NK-92 (cell line): ENCODE data around the gene MAGEC1.
"Not testable (repeated sequence)": the region's sequence is repeated elsewhere in the genome, so short reads cannot be mapped to it uniquely, and the experiment has no call there.

ENCODE experiments used
- DNase-seq: peaks from one replicate; lab custom pipeline; 2025; ENCODE audit not compliant: unreplicated experiment; lab: John Stamatoyannopoulos, UW

MAGEC1 gene

DNA sequence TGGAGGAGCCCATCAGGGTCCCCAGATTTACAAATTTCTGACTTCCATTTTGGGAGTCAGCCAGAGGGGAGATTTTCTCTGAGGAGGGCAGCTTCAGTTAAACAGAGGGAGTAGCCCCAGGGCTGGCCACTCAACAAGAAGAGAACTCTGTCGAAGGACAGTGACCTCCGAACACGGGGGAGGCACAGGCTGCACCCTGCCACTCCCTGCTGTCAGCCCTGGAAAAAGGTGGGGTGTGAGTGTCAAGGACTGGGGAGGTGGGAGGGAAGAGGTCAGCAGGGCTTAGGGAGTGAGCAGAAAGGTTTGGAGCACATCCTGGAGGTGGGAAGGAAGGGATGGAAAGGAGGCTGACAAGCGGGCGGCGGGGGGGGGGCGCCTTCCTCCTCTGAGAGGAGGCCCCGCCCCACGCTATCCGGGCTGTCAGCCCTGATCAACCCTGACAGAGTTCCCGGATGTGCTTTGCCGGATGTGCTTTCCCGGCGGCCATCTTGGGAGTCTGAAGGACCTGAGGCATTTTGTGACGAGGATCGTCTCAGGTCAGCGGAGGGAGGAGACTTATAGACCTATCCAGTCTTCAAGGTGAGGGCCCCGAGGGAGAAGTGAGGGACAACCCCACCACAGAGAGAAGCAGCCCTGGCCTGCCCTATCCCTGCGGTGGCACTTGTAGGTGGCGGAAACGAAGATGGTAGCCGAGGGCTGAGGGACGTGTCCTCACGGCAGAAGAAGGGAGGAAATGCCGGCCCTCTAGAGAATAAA lies at the start of gene MAGEC1:
TSS of gene MAGEC1 (plus strand) at position 495 of the 756 bp plus-strand sequence. CDS start 1,179 bp downstream, outside the sequence.
- no peak for DNase-seq

DNA sequence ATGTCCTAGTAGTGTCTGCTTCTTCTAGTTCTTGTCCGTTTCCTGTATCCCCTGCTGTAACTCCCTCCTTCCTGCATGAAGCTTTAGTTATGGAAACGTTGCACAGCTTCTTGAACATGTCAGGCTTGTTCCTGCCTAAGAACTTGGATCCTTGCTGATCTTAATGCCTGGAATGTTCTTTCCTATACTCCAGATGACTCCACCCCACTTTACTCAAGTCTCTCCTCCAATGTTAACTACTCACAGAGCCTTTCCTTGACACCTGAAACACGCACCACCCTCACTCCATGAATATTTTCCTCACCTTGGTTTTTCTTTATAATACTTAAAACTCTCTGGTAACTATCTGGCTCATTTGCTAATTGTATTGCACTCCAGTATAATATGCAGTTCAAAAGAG lies 46.2 kb upstream of the MAGEC1 start:
- DNase-seq: no peak

DNA sequence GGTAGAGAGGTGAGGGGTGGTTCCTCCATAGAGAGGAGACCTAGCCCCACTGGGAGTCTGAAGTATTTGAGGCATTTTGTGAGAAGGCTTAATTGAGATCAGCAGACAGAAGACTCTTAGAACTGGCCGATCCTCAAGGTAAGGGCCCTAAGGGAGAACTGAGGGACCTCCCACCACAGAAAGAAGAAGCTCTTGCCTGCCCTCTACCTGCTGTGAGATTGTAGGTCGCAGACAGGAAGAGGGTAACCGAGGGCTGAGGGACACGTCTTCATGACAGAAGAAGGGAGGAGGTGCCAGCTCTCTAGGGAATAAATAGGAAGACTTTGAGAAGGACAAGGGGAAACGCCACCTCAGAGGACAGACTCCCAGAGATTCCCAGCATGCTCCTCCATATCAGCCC lies 24.1 kb upstream of the MAGEC1 start:
- no peak for DNase-seq

- DNase-seq: not testable (repeated sequence)
Observed at GRCh38 chrX:141888811-141889210, 14.9 kb upstream of the MAGEC1 start.

DNA sequence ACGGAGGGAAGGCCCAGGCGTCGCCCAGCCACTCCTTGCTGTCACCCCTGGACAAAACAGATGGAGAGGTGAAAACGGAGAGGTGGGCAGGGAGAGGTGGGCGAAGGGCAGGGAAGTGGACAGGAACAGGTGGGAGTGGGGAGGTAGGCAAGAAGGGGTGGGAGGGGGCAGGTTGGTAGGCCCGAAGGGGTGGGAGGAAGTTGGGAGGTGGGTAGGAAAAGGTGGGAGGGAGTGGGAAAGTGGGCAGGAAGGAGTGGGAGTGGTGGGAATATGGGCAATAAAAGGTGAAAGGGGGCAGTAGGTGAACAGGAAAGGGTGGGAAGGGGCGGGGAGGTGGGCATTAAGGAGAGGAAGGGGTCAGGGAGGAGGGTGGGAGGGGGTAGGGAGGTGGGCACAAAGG lies 9.0 kb upstream of the MAGEC1 start:
- DNase-seq: no peak

GRCh38 chrX:141897690-141898089 lies 6.0 kb upstream of the MAGEC1 start:
- DNase-seq: no peak

DNA sequence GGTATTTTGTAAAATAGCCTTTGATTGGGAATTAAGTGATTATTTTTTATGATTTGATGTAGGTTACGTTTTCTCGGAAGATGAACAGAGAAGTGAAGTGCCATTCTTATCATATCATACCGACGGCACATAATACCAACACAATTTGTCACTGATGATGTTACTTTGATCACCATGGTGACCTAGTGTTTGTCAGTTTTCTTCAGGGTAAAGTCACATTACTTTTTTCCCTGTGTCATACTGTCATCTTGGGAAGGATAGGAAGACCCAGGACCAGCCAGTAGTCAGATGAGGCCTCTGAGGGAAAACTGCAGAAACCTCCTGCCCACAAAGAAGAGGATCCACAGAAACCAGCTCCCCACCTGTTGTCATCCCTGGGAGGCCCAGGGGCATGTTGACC lies 1.3 kb upstream of the MAGEC1 start:
- DNase-seq: no peak

GRCh38 chrX:141904262-141904661 lies 568 bp downstream of the MAGEC1 start:
- no peak for DNase-seq

DNA sequence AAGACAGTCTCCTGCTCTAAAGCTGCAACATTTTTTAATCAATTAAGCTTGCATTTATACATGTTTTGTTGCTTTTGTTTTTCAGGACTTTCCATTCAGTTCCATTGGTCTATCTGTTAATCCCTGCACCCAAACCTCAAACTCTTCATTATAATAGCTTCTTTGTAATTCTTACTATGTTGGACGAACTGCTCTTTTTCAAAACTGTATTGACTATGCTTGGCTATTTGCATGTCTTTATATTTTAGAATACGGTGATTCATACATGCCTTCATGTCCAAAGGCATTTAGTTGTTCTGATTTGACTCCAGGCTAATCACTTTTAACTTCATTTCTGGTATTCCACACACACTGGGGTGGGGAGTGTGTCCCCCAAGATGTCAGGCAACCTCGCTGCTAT lies 14.1 kb downstream of the MAGEC1 start:
- DNase-seq: no peak

GRCh38 chrX:141924293-141924692 lies 20.6 kb downstream of the MAGEC1 start:
- DNase-seq: no peak

GRCh38 chrX:141928432-141928831 lies 24.7 kb downstream of the MAGEC1 start:
- no peak for DNase-seq

DNA sequence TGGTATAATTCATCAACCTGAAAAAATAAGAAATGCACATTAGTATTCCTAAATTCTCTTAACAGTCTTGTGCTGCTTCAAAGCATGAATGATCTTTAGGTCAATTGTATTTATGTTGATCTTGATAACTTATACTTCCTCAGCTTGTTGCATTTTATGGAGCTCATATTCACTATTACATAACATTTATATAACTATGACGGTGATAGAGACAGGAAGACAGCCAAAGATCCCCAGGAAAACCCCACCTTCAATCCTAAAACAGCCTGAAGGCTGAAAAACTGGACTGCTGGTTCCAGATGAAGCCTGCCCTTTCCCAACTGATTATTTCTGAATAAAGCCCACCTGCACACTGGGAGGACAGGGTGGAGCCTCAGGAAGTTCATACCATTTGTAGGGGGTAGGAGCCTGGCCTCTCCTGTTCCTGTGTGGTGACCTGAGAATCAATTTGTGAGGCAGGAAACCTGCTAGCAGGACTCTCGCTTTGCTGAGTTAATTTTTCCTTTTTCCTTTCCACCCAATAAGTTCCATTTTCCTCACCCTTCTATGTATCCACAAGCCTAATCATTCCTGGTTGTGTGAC lies 30.5 kb downstream of the MAGEC1 start:
- no peak for DNase-seq

DNA sequence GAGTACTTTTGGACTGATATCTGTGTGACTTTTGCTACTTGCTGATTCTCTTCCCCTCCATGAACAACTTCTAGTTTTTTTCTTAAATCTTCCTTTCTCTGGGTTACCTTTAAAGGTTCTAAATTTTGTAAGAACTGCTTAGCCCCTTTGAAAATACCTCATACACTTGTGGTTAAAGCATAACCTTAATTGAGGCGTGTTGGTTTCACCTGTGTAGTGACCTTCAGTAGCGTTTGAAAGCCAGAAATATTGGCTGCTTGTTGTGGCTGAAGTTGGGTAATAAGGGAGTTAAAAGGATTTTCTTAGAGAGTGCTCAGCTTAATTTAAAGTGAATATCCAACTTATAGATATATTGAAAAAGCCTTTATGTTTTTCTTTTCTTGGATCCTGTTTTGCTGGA lies 32.0 kb downstream of the MAGEC1 start:
- no peak for DNase-seq

GRCh38 chrX:141936080-141936479 lies 32.4 kb downstream of the MAGEC1 start:
- DNase-seq: no peak

DNA sequence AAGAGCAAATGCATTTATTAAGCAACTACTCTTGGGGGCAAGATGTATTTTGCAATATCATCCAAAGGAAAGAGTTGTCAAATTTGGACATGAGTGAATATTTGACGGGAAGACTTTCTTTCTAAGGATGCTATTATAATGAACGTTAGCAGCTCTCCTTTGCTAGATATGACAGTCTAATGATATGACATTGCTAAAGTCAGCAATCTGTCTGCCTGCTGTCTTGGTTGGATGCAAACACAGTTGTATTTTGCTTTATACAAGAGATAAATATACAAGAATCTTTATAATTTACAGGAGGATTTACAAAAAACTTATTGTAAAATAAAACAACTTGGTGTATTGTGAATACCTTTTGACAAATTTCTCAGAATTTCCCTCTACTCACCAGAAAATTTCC lies 37.5 kb downstream of the MAGEC1 start:
- no peak for DNase-seq

DNA sequence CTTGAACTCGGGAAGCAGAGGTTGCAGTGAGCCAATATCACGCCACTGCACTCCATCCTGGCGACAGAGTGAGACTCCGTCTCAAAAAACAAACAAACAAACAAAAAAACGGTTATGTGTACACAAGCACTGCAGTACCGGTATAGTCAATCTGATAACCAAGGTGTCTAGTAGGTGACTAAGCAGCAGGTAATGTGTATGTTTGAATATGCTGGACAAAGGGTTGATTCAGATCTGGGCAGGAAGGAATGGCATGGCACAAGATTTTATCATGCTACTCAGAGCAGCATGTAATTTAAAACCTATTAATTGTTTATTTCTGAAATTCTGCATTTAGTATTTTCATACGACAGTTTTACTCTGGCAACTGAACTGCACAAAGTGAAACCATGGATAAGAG lies 41.7 kb downstream of the MAGEC1 start:
- DNase-seq: no peak

- no peak for DNase-seq
Observed at GRCh38 chrX:141947350-141947749, 43.7 kb downstream of the MAGEC1 start.

GRCh38 chrX:141952603-141953002 lies 48.9 kb downstream of the MAGEC1 start:
- DNase-seq: no peak

GRCh38 chrX:141958675-141959074 lies 55.0 kb downstream of the MAGEC1 start:
- DNase-seq: no peak
